HG03521 (cell line): ENCODE data around the gene PCK1.
"Not testable (repeated sequence)": the region's sequence is repeated elsewhere in the genome, so short reads cannot be mapped to it uniquely, and the experiment has no call there.

Experiments used
- ATAC-seq: cut with Tn5 transposase; IDR thresholded peaks from one replicate; pipeline ENCODE4 v1.9.1; 2021; ENCODE audit warnings: mild to moderate bottlenecking, moderate library complexity; ENCODE audit not compliant: unreplicated experiment

Gene PCK1

DNA sequence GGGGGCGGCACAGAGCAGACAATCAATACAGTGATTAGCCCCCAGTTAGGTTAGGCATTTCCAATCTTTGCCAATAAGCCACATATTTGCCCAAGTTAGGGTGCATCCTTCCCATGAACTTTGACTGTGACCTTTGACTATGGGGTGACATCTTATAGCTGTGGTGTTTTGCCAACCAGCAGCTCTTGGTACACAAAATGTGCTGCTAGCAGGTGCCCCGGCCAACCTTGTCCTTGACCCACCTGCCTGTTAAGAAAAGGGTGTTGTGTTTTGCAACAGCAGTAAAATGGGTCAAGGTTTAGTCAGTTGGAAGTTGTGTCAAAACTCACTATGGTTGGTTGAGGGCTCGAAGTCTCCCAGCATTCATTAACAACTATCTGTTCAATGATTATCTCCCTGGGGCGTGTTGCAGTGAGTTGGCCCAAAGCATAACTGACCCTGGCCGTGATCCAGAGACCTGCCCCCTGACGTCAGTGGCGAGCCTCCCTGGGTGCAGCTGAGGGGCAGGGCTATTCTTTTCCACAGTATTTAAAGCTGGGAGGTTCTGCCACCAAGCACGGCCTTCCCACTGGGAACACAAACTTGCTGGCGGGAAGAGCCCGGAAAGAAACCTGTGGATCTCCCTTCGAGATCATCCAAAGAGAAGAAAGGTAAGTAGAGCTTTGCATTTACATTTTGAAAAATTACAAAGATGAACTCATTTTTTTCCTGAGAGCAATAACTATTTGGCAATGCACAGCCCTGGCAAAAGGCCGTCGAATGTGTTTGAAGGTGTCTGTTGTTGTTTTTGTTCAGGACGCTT is at the start of gene PCK1:
Gene PCK1, plus strand, starts transcription at position 557 of the 802 bp plus-strand sequence. CDS start 302 bp downstream, outside the sequence.
- ATAC-seq = no peak

- not testable (repeated sequence) for ATAC-seq
Measured at GRCh38 chr20:57511709-57512108, 49.2 kb upstream of the PCK1 start.

GRCh38 chr20:57512432-57512831 is 48.5 kb upstream of the PCK1 start:
- no peak for ATAC-seq

DNA sequence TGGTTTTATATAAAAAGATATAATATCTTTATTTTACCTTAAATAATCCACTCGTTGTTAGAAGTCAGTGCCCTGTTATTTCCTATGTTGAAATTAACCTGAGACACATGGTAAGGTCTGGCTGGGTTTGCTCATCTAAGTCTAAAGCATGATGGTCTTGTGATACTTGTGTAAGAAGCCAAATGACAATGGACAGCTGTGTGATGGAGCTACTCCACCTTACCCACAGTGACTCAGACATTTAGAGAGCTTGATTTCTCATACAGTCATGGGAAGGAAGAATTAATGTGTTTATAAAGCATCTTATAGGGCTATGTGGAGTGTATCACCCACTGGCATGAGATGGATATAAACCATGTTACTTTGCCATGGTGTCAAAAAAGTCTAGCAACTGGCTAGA is 47.7 kb upstream of the PCK1 start:
- ATAC-seq = no peak

DNA sequence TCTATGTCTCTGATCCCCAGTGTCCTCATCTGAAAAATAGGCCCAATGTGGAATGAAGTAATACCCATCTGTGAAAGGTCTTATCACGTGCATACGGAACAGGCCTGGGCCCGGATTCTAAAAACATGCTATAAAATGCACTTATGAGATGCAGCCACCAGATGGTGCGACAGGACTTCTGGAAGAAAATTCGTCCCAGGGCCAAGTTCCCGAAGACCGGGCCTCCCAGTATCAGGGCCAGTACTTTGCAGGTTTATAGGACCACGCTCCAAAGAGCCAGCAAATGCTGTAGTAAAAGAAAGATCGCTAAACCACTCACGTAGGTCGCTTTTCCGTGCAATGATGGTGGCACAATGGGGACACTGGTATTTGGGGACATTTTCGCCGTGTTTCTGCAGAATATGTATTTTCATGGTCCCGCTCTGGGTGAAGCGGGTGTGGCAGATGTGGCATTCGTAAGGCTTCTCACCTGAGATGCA is 46.6 kb upstream of the PCK1 start:
- no peak for ATAC-seq

GRCh38 chr20:57517904-57518303 is 43.0 kb upstream of the PCK1 start:
- no peak for ATAC-seq

DNA sequence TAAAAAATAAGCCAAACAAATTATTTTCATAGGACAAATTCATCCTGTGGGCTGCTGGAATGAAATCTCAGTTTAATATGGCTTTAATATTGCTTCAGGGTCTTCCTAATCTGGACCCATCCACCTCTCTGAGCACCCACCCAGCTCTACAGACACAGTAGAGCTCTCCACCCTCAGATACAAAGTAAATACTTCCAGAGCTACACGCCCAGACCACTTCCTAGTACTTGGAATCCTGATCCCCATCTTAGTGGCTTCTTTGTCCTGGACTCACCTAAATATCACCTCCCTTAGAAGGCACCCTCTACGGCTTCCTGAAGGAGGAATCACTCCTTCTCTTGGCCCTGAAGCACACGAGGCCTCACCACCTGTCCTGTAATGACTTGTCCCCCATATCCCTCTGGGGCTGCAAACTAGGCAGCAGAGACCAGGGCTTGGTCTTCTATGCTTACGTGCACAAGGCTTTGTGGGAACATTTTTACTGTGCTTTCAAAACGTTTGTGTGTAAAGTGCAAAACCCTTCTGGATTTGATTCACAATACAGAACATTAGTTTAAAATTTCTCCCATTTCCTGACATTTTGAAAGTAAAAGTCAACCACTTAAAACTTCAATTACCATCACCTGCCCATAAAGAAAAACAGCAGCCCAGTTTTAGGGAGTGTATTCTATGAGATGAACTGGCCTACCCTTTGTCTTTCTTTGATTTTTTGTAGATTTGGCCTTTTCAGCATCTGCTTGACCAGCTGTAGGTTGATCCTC is 38.4 kb upstream of the PCK1 start:
- no peak for ATAC-seq

- ATAC-seq = no peak
Measured at GRCh38 chr20:57523782-57524181, 37.1 kb upstream of the PCK1 start.

- ATAC-seq = no peak
Measured at GRCh38 chr20:57524511-57525176, 36.3 kb upstream of the PCK1 start, which contains the start of gene CTCFL. Gene CTCFL (minus strand): TSS chr20:57525140. CDS start chr20:57524205, 935 bp downstream.

- no peak for ATAC-seq
Measured at GRCh38 chr20:57525328-57526086, 35.4 kb upstream of the PCK1 start.

- no peak for ATAC-seq
Measured at GRCh38 chr20:57526087-57526884, 34.6 kb upstream of the PCK1 start.

DNA sequence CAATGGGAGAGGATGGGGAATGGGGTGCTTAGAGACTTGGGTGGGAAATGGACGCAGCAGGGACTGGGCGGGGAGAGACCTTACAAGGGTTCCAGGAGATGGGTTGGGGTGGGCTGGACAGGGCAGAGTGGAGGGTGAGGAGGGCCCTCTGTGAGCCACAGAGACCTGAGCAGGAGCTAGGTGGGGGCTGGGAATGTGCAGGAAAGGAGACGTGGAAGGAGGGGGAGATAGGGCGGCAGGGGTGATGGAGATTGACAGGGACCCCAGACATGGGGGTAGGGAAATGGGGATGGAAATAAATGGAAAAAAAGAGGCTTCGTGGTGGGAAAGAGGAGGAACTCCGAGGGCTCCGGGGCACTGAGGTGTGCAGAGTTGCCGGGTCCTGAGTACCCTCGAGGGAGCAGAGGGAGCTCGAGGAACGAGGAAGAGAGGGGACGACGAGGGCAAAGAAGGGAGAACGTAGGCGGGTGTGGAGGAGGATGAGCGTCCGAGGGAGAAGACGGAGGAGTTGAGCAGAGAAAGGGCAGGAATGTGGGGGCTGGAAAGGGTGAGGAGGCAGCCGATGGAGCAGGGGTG is 33.9 kb upstream of the PCK1 start:
- ATAC-seq = no peak

GRCh38 chr20:57527728-57528127 is 33.2 kb upstream of the PCK1 start:
- no peak for ATAC-seq

GRCh38 chr20:57528148-57528547 is 32.8 kb upstream of the PCK1 start:
- no peak for ATAC-seq

- no peak for ATAC-seq
Measured at GRCh38 chr20:57529160-57529585, 31.7 kb upstream of the PCK1 start.

DNA sequence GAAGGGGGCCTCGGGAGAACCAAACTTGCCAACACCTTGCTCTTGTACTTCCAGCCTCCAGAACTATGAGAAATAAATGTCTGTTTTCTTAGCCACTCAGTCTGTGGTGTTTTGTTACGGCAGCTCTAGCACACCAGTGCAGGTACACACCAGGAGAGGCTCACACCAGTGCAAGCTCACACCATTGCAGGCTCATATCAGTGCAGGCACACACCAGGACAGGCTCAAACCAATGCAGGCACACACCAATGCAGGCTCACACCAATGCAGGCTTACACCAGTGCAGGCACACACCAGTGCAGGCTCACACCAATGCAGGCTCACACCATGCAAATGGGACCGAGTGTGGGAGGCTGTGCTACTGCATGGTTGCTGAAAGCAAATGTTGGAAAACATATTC is 31.1 kb upstream of the PCK1 start:
- no peak for ATAC-seq

DNA sequence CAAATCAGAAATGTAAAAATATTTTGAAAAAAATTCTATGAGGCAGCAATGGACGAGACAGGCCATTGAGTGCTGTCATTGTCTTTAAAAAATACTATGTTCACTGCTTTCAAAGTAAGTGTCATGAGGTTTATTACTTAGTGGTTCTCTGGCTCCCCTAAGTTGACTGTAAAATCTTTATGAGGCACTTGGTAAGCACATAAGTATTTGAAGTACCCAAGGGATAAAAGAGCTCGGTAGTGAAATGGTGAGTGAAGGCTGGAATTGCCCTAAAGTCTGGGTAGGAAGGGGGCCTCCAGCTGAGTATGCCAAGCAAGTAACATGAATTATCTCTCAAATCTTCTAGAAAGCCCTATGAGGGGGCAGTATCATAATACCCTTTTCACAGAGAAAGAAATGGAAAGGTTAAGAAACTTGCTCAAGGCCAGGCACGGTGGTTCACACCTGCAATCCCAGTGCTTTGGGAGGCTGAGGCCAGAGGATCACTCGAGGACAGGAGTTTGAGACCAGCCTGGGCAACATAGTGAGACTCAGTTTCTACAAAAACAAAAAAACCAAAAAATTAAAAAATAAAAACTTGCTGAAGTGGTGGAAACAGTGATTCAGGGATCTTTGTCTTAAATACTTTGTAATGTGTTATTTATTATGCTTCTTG is 30.5 kb upstream of the PCK1 start:
- ATAC-seq = no peak

DNA sequence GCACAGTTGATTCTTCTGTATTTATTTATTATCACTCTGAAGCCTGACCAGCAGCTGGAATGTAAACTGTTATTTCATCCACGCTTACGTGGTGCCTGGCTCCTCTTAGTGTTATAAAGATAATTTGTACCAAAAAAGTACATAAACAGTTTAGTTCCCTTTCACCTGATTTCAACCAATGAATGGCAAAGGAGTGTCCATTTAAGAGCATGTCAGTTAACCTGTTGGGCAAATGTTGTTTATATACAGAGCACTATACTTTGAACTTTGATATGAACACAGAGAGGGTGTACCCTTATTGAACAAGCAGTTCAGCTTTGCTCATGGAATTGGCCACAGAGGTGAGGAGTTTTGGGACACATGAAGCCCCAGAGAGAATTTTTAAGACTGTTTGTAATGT is 28.8 kb upstream of the PCK1 start:
- no peak for ATAC-seq

GRCh38 chr20:57535297-57535696 is 25.6 kb upstream of the PCK1 start:
- no peak for ATAC-seq
